HG03457 (cell line): Measurements from ENCODE around the gene FBXL19.

Experiments used
- ATAC-seq: cut with Tn5 transposase; IDR thresholded peaks from one replicate; pipeline ENCODE4 v1.9.1; 2021; ENCODE audit warnings: moderate number of reproducible peaks; ENCODE audit not compliant: unreplicated experiment

The FBXL19 gene

DNA sequence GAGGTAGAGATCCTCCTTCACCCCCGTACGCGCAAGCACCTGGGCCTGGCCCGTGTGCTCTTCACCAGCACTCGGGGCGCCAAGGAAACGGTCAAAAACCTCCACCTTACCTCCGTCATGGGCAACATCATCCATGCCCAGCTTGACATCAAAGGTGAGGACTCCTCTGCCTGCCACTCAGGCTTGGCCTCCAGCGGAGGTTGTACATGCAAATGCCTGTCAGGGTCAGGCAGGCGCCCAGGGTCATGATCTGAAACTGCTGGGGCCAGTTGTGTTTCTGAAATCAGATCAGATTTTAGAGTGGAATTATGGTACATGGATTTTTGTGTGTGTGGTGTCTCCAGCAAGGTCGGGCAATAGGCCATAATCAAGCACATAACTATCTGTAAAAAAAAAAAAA, 38.0 kb downstream of the FBXL19 start:
- ATAC-seq: no peak

DNA sequence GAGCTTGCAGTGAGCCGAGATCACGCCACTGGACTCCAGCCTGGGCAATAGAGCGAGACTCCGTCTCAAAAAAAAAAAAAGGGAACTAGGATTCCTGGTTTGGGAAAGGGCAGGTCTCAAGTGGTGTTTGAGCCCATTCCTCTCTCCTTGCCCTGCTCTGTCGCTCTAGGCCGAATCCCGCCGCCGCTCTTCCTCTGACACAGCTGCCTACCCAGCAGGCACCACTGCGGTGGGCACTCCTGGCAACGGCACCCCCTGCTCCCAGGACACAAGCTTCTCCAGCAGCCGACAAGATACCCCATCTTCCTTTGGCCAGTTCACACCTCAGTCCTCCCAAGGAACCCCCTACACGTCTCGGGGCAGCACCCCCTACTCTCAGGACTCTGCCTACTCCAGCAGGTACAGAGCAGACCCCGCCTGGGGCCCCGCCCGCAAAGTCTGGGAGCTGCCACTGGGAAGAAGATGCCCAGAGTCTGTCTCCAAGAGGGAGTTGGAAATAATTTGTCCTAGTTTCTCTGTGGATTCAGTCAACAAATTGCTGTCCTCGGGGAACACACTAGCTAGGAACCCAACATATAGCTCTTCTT, 40.6 kb downstream of the FBXL19 start:
- ATAC-seq: no peak

DNA sequence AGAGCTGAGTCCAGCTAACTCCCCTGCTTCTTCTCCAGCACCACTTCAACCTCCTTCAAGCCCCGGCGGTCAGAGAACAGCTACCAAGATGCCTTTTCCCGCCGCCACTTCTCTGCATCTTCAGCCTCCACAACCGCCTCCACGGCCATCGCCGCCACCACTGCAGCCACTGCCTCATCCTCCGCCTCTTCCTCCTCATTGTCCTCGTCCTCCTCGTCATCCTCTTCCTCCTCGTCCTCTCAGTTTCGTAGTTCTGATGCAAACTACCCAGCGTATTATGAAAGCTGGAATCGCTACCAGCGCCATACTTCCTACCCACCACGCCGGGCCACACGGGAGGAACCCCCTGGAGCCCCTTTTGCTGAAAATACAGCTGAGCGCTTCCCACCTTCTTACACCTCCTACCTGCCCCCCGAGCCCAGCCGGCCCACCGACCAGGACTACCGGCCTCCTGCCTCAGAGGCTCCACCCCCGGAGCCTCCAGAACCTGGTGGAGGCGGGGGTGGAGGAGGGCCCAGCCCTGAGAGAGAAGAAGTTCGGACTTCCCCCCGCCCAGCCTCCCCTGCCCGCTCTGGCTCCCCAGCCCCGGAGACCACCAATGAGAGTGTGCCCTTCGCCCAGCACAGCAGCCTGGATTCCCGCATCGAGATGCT, 41.3 kb downstream of the FBXL19 start:
- no peak for ATAC-seq

DNA sequence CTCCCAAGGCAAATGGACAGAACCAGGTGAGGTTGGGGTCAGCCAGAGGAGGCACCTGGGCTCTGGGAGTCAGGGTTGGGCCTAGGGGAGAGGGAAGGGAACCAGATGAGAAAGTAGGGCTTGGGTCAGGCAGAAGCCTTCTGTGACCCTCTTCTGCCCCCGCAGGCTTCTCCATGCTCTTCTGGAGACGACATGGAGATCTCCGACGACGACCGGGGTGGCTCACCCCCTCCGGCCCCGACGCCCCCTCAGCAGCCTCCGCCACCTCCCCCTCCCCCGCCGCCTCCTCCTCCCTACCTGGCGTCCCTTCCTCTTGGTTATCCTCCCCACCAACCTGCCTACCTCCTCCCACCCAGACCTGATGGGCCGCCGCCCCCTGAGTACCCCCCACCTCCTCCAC, 42.1 kb downstream of the FBXL19 start:
- no peak for ATAC-seq

DNA sequence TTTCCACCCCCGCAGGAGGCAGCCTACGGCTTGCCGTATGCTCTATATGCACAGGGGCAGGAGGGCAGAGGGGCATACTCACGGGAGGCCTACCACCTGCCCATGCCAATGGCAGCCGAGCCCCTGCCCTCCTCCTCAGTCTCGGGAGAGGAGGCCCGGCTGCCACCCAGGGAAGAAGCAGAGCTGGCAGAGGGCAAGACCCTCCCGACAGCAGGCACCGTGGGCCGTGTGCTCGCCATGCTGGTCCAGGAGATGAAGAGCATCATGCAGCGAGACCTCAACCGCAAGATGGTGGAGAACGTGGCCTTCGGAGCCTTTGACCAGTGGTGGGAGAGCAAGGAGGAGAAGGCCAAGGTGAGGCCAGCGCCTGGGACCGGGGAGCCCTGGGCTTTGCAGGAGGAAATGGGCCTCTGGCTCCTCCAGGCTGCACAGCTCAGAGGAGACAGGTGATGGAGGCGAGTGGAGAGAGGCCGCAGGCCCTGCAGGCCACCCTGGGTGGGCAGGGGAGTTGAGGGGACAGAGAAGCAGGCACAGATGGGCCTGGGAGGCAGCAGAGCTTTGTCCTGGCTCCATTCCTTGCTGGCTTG, 42.8 kb downstream of the FBXL19 start:
- ATAC-seq: no peak

DNA sequence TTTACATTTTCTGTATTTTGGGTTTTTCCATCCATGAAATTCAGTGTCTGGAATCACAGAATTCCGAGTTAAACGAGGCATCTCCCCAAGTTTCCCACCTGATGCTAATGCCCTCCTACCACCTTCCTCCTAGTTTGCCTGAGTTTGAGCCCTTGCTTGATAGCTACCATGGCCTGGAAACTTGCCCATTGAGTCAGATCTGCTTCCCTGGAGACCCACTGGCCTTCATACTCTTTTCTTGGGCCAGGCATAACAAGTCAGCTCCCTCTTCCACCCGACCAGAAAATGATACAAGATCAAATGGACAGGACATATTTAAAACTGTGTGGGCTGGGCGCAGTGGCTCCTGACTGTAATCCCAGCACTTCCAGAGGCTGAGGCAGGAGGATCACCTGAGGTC, 44.4 kb downstream of the FBXL19 start:
- ATAC-seq: no peak

DNA sequence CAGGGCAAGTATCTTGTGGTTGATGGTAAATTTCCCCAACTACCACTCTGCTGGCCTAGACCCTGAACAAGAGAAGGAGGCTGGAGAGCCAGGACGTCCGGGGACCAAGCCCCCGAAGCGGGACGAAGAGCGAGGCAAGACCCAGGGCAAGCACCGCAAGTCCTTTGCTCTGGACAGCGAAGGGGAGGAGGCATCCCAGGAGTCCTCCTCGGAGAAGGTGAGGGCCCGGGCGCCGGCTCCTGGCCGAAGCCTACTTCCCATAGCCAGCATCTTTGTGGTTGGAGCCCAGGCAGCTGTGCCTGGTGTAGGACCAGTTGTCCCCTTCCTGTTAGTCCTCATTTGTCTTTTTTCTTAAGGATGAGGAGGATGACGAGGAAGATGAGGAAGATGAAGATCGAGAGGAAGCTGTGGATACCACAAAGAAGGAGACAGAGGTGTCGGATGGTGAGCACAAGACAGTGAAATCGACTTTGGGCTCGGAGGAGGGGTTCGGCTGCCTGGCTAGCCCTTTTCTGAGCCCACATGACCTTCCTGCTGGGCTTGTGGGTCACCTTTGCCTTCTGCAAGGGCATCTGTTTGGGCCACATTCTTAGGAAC, 46.0 kb downstream of the FBXL19 start:
- ATAC-seq: no peak

DNA sequence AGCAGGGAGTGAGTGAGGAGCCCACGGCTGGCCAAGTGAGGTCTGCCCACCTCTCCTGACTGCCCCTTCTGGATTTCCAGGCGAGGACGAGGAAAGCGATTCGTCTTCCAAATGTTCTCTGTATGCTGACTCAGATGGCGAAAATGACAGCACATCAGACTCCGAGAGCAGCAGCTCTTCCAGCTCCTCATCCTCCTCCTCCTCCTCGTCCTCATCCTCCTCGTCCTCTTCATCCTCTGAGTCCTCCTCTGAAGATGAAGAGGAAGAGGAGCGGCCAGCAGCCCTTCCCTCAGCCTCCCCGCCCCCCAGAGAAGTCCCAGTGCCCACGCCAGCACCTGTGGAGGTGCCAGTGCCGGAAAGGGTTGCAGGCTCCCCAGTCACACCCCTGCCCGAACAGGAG, 47.9 kb downstream of the FBXL19 start:
- no peak for ATAC-seq

DNA sequence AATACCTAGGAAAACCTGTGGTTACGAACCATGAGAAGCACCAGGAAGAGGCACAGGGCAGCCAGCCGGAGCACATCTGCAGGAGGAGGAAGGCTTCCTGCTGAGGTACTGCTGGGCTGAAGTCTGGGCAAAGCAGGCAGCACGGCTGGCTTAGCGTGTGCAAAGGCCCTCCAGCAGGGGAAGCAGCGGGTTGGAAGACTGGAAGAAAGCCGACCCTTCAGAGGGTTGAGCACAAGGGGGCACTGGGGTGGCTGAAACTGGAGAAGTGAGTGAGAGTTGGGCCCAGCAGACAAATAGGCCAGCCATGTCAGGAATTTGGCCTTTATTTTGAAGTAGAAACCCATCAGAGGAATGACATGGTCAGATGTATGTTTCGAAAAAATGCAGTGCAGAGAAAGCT, 49.5 kb downstream of the FBXL19 start:
- ATAC-seq: no peak

DNA sequence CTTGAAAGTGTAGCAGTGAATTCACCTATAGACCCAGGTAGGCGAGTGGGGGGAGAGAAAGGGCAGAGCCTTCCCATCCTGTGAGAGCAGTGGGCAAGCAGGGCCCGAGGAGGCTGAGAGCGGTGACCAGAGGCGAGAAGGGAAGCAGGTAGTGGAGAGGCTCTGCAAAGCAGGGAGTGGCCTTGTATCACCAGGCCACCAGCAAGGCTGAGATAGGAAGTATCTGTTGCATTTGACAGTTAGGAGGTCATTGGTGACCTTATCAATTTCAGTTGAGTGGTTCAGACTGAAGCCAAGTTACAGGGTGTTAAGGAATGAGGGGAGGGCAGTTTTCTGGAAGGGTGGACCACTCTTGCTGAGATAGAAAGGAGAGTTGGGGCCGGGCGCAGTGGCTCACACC, 51.0 kb downstream of the FBXL19 start:
- no peak for ATAC-seq

DNA sequence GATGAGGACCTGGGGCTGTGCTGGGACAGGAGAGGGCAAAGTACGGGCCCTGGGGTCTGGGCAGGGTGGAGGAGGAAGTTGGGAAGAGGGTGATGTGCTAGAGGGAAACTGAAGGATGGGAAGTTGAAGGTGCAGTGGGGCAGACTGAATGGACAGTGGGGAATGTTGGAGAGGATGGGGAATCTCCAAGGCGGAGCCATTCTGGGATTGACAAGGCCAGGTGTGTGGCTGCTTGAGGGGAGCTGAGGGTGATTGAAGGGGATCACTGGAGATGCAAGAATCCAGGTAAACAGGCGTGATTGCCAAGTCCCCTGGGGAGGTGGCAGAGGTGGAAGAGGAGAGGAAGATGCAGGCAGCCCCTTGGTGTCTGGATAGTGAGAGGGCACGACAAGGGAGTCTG, 53.1 kb downstream of the FBXL19 start:
- ATAC-seq: no peak

DNA sequence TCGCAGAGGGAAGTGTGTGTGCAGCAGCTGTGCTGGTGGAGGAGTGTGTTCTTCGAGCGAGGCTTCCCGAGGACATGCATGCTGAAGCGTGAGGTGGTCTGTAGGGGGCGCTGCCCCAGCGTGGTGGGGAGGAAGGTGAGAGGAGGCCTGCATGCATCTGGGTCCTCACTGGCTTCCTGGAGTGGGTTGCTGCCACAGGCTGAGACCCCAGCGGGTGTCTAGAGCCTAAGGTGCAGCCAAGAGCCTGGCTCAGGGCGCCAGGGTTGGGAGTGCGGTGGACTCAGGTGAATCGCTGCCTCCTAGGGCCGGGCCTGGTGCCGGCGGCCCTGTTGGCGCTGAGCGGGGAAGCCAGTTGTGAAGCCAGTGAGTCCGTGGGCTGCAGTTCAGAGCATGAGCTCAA, 54.1 kb downstream of the FBXL19 start:
- ATAC-seq: no peak

DNA sequence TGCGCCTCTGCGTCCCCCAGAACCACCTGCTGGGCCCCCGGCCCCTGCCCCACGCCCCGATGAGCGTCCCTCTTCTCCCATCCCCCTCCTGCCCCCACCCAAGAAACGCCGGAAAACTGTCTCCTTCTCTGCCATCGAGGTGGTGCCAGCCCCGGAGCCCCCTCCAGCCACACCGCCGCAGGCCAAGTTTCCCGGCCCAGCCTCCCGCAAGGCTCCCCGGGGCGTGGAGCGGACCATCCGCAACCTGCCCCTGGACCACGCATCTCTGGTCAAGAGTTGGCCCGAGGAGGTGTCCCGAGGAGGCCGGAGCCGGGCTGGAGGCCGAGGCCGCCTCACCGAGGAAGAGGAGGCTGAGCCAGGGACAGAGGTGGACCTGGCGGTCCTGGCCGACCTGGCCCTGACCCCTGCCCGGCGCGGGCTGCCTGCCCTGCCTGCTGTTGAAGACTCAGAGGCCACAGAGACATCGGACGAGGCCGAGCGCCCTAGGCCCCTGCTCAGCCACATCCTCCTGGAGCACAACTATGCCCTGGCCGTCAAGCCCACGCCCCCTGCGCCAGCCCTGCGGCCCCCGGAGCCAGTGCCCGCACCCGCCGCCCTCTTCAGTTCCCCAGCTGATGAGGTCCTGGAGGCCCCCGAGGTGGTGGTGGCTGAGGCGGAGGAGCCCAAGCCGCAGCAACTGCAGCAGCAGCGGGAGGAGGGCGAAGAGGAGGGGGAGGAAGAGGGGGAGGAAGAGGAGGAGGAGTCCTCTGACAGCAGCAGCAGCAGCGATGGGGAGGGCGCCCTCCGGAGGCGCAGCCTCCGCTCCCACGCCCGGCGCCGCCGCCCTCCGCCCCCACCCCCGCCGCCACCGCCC, 56.0 kb downstream of the FBXL19 start:
- ATAC-seq: no peak

DNA sequence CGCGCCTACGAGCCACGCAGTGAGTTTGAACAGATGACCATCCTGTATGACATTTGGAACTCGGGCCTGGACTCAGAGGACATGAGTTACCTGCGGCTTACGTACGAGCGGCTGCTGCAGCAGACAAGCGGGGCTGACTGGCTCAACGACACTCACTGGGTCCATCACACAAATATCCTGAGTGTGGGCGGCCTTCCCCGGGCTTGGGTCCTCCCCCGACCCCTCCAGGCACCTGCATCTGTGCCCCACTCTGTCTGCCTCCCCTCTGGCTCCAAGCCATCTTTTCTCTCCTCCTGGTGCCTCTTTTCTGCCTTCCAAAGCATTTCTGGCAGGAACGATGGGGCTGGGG, 56.6 kb downstream of the FBXL19 start:
- ATAC-seq: no peak

DNA sequence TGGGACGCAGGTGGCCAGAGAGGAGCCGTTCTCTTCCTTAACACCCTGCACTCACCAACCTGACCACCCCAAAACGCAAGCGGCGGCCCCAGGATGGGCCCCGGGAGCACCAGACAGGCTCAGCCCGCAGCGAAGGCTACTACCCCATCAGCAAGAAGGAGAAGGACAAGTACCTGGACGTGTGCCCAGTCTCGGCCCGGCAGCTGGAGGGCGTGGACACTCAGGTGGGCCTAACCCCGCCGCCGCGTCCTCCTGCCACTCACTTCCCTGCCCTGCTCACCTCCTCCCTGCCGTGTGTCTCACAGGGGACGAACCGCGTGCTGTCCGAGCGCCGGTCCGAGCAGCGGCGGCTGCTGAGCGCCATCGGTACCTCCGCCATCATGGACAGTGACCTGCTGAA, 57.1 kb downstream of the FBXL19 start:
- ATAC-seq: no peak

DNA sequence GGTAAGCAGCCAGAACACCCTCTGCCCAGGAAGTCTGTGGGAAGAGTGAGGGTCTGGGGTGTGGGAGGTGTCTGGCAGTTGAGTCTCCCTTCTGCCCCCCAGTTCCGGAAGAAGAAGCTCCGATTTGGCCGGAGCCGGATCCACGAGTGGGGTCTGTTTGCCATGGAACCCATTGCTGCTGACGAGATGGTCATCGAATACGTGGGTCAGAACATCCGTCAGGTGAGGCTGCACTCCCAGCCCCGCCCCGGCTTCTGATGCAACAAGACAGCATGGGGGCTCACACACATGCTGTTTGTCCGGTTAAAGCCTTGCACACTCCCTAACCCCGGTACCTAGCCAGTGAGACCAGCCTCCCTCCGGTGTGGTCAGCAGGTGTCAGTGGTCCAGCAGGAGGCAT, 57.6 kb downstream of the FBXL19 start:
- ATAC-seq: no peak

DNA sequence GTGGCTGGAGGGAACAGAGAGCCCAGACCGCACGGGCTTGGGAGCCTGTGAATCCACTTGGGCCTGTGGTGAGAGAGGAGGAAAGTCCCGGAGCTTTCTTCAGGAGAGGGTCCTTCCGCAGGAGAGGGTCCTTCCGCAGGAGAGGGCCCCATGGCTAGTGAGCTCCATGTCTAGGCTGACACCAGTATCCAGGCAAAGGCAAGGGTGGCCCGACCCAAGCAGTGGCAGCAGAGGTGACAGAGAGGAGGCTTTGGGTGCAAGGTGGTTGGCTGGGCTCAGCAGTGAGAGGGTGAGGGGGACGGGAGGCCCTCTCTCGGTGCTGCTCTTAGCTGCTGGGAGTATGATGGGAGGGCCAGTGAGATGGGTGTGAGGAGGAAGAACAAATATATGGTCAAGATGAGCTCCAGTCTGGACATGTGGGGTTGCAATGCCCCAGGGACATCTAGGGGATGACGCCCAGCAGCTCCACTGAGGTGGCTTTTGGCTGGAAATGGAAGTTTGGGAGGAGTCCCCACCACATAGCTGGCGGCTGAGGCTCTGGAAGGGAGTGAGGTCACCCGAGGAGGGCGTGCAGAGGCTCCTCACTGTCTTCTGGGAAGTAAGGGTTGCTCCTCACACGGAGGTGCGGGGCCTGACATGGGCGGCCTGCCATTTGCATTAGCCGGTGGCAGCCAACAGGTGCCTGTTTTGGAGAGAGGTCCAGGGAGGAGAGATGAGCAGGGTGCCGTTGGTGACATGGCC, 59.3 kb downstream of the FBXL19 start:
- ATAC-seq: no peak

DNA sequence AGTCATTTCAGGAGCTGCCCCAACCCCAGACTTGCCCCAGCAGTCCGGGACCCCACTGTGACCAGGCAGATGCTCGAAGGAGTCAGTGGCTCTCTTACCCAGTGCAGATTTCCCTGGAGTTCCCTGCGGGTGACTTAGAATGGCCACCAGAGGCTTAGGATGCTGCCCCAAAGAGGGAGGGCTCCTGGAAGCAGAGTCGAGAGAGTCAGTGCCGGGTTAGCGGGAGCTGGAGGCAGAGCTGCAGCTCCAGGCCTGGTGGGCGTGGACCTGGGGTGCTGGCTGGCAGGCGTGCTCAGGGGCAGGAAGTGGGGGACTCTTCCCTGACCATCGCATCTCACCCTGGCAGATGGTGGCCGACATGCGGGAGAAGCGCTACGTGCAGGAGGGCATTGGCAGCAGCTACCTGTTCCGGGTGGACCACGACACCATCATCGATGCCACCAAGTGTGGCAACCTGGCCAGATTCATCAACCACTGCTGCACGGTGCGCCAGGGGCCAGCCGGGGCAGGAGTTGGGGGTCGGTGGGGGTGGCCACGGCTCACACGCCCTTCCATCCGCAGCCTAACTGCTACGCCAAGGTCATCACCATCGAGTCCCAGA, 60.0 kb downstream of the FBXL19 start:
- ATAC-seq: no peak

DNA sequence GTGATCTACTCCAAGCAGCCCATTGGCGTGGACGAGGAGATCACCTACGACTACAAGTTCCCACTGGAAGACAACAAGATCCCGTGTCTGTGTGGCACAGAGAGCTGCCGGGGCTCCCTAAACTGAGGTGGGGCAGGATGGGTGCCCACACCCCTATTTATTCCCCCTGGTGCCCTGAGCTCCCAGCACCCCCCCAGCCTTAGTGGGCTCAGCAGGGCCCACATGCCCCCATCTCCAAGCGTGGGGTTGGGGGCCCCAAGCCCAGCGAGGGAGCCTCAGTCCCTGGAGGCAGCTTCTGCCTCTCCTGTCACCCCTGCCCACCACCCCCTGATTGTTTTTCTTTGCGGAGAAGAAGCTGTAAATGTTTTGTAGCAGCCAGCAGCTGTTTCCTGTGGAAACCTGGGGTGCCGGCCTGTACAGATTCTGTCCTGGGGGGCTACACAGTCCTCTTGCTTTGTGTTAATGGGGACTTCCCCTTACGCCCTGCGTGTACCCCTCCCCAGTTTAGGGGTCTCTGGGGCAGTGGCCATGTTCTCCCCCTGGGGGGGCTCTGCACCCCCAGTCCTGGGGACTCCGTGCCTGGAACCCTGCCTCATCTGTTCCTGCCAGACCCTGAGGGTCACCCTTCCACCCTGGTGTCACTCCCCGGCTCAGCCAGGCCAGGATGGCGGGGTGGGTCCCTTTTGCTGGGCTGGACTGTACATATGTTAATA, 60.7 kb downstream of the FBXL19 start:
- no peak for ATAC-seq
